Frontal cortex (tissue), 4 donors: ENCODE measurements around the gene TPRX1. TPM values are rescaled to one million over a fixed set of nuclear protein-coding genes. Genes with fewer than 3 reads are reported as not detected.

Source experiments
- DNase-seq, 2 donors: peaks; one replicate each; pipeline ENCODE4 v3.0.0; 2012; ENCODE audit warnings: low spot score in 2 of 2
- FAIRE-seq: peaks from 2 replicates; lab custom pipeline; 2012; peaks lifted over from hg19 to GRCh38; lab: Jason Lieb, UNC
- small RNA-seq: library from RNA; depleted of rRNA; stranded (forward); fragments of <200 nt; gene quantifications from one replicate; pipeline ENCODE3, GENCODE V24; 2014
- total RNA-seq: library from RNA; depleted of rRNA; stranded (reverse); fragments of >200 nt; gene quantifications from one replicate; pipeline ENCODE4 v1.2.3, GENCODE V29; 2014
- donor health status: control.
- donor health status: control.
- donor health status: control.

The TPRX1 gene
- total RNA-seq, 1 donor from 2014 or later: not detected

- DNase-seq (no peak), FAIRE-seq (no peak)
Observed at GRCh38 chr19:47754206-47755064, 49.9 kb downstream of the TPRX1 start.

GRCh38 chr19:47752440-47753211, 51.7 kb downstream of the TPRX1 start:
- no peak for FAIRE-seq
- no peak for DNase-seq

Small RNAs within 50 kb of the gene (small RNA-seq; reads per million reads assigned to genes)
- gene AC008745.1 (not detected), gene SNORD23 (not detected)

Other genes with a start within 250 kb of the TPRX1 start
- under 0.01 TPM for gene ZNF541, start 231.4 kb downstream of the TPRX1 start, total RNA-seq
- gene BICRA, start 195.4 kb downstream of the TPRX1 start, total RNA-seq: 4.1 TPM
- 1.2 TPM for gene EHD2, start 91.1 kb downstream of the TPRX1 start, total RNA-seq
- 88.0 TPM for gene NOP53, start 59.0 kb downstream of the TPRX1 start, total RNA-seq
- 296 TPM for gene SELENOW, start 25.8 kb downstream of the TPRX1 start, total RNA-seq
- not detected for gene CRX, start 17.4 kb upstream of the TPRX1 start, total RNA-seq
- not detected for gene TPRX2, start 54.7 kb upstream of the TPRX1 start, total RNA-seq
- gene SULT2A1, start 81.8 kb upstream of the TPRX1 start, total RNA-seq: not detected
- gene BSPH1, start 187.6 kb upstream of the TPRX1 start, total RNA-seq: not detected
- gene ELSPBP1, start 190.1 kb upstream of the TPRX1 start, total RNA-seq: not detected
- gene CABP5, start 239.5 kb upstream of the TPRX1 start, total RNA-seq: not detected